NB4 (cell line): Measurements from ENCODE around the gene EMP1.

Source experiments
- DNase-seq: peaks from one replicate; pipeline ENCODE4 v3.0.0; 2010; ENCODE audit warnings: low read depth
- H3K4me3 ChIP-seq: one replicate; pipeline ENCODE4 v1.5.1; 2011; ENCODE audit warnings: mild to moderate bottlenecking, low read depth, low read length, moderate library complexity
- MYC ChIP-seq: IDR thresholded peaks from 2 replicates; pipeline ENCODE4 v1.6.1; 2011; ENCODE audit warnings: low read depth, low read length
- POLR2A ChIP-seq: IDR thresholded peaks from 2 replicates; pipeline ENCODE4 v1.6.1; 2011; ENCODE audit warnings: mild to moderate bottlenecking; ENCODE audit not compliant: insufficient read length; ENCODE audit errors: extremely low read depth
- TF ChIP-seq, protein P1 (sequence below): IDR thresholded peaks from one replicate; pipeline ENCODE4 v1.5.1; 2012; ENCODE audit warnings: low read depth, low read length
- TF ChIP-seq, protein P2 (sequence below): IDR thresholded peaks from 2 replicates; pipeline ENCODE4 v1.6.1; 2011; ENCODE audit warnings: low read depth, low read length

EMP1 gene

DNA sequence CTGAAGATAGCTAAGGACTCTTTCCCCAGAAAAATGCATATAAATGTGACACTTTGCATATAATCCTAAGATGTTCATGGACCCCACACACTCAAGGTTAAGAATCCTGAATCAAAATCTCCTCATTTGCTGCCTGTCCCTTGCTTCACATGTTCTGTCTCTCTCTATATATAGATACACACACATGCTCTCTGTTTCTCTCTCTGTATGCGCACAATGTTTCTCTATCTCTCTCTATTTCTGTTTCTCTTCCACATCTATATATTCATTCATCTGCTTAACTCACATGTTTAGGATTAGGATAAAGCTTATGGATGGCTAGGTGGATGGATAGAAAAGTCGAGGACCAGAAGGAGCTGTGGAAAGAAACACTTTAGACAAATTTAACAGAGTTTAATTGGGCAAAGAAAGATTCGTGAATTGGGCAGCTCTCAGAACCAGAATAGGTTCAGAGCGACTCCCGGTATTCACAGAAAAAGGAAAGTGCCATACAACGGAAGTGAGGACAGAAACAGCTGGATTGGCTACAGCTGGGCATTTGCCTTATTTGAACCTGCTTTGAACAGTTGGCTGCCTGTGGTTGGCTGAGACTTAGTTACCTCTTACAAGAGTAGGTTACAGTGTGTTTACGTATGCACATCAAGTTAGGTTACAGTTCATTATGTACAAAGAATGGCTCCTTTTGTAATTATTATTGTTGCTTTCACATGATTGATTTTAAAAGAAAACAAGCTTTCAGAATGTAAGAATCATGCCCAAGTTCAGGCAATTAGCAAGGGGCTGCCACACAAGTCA is 57.6 kb downstream of the EMP1 start:
- no peak for DNase-seq
- TF ChIP-seq, protein P1, sequence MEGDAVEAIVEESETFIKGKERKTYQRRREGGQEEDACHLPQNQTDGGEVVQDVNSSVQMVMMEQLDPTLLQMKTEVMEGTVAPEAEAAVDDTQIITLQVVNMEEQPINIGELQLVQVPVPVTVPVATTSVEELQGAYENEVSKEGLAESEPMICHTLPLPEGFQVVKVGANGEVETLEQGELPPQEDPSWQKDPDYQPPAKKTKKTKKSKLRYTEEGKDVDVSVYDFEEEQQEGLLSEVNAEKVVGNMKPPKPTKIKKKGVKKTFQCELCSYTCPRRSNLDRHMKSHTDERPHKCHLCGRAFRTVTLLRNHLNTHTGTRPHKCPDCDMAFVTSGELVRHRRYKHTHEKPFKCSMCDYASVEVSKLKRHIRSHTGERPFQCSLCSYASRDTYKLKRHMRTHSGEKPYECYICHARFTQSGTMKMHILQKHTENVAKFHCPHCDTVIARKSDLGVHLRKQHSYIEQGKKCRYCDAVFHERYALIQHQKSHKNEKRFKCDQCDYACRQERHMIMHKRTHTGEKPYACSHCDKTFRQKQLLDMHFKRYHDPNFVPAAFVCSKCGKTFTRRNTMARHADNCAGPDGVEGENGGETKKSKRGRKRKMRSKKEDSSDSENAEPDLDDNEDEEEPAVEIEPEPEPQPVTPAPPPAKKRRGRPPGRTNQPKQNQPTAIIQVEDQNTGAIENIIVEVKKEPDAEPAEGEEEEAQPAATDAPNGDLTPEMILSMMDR = no peak
- TF ChIP-seq, protein P2, sequence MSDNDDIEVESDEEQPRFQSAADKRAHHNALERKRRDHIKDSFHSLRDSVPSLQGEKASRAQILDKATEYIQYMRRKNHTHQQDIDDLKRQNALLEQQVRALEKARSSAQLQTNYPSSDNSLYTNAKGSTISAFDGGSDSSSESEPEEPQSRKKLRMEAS = no peak
- TF ChIP-seq MYC = no peak
- no peak for TF ChIP-seq POLR2A

DNA sequence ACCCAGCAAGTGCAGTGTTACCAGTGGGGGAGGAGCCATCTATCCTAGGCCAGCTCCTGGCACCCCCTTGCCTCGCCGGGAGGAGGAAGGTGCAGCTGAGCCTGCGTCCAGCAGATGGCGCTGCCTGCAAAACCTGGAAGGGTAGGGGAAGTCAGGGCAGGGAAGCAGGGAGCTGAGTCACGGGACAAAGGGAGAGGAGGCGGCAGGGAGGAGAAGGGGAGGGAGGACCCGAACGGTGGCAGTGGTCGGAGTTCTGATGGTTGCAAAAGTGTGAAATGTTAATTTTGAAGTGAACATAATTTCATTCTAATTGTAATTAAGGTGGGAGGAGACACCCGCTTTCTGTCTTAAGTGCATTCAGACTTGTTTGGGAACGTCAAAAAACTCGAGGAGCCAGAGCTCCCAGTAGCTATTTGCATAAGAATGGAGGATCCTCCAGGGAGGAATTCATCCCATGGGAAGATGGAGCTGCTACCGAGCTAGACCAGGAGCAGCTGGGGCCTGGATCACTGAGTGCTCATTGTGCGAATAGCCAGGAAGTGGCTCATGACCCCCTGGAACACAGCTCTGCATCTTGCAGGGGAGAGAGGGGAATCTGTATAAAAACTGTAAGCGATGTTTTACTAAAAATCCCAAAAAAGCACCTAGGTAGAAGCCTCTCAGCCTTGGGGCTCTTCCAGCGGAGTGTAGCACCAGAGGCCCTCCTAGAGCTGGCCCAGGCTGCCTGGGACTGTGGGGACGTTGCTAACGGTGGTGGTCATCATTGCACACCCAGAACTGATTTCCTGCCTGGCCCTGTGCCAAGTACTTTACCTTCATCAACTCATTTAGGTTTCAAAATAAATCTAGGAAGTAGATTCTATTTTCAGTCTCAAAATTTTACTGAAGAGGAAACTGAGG is 59.5 kb downstream of the EMP1 start:
- no peak overlapping the region for H3K4me3 ChIP-seq
- TF ChIP-seq MYC (no peak), POLR2A (no peak)
- TF ChIP-seq, protein P2 = no peak
- TF ChIP-seq, protein P1 = peak; percentile 96
- DNase-seq = peak; percentile 90

More for the DNA sequence above, 57.6 kb downstream of the EMP1 start:
- no peak overlapping the region for H3K4me3 ChIP-seq

DNA sequence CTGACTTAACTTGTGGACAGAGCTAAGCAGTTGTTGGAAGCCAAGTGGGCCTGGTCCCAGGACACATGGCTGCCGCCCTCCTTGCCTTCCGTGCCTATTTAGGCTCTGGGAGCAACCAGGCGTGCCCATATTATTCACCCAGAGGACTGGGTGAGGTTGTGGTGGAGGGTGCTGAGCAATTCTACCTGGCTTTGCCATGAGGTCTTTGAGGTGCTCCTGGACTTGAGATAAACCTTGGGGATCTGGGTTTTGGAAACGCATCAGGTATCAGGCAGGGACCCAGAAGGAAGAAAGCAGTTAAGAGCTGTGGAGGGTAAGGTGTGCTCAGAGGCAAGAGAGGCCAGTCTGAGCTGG is 60.1 kb downstream of the EMP1 start:
- TF ChIP-seq, protein P2 = no peak
- TF ChIP-seq MYC = no peak
- TF ChIP-seq POLR2A = no peak
- TF ChIP-seq, protein P1 = no peak
- no peak for DNase-seq
- no peak overlapping the region for H3K4me3 ChIP-seq

DNA sequence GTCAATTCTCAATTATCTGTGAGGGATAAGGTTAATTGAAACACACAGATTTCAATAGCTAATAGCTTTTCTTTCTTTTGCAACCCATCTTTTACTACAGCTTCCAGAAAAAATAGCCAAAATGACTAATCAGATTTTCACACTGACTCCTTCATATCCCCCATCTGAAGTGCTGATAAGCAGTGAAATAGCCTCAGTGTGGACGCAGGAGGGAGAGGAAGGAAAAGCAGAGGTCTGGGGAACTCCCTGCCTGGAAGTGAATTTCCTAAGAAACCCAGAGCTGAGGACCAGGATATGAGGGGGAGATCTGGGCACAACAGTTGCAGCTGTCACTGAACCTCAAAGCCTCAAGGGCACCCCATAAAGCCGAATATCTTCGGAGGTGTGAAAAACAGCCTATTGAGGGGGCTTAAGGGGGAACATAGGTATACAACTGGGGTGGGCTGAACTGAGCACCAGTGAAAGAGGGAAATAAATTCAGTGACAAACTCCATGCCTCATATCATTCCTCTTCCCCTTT is 60.9 kb downstream of the EMP1 start:
- no peak for DNase-seq
- no peak overlapping the region for H3K4me3 ChIP-seq
- TF ChIP-seq, protein P2 = no peak
- TF ChIP-seq, protein P1 = no peak
- TF ChIP-seq MYC (no peak), POLR2A (no peak)

DNA sequence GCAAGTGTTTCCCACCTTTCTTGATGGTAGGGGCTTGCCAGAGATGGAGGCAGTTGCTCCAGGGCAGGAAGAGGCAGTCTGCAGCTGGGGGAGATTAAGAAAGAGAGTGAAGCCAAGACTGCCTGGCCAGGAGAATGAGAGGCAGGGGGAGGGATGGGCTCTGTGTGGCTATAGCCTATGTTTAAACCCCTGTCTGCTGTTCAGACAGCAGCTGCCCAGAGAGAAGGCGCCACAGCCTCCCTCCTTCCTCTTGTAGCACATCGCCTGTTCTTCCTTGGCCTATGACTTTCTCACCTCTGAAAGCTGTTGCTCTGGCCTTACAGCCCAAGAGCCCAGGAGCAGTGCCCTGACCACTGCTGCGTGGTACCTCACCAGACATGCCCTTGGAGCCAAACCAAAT is 61.7 kb downstream of the EMP1 start:
- TF ChIP-seq MYC (no peak), POLR2A (no peak)
- TF ChIP-seq, protein P2 = no peak
- TF ChIP-seq, protein P1 = no peak
- DNase-seq = no peak
- no peak overlapping the region for H3K4me3 ChIP-seq
